GM21367 (cell line): Measurements from ENCODE around the gene IER2.
"Not testable (repeated sequence)": the region's sequence is repeated elsewhere in the genome, so short reads cannot be mapped to it uniquely, and the experiment has no call there.

ENCODE experiments used
- ATAC-seq: cut with Tn5 transposase; IDR thresholded peaks from one replicate; pipeline ENCODE4 v1.9.1; 2021; ENCODE audit not compliant: unreplicated experiment

IER2 gene

GRCh38 chr19:13162724-13163608 lies 12.8 kb downstream of the IER2 start:
- ATAC-seq: no peak

- no peak for ATAC-seq
These were observed 13.6 kb downstream of the IER2 start for GRCh38 chr19:13163609-13164342.

DNA sequence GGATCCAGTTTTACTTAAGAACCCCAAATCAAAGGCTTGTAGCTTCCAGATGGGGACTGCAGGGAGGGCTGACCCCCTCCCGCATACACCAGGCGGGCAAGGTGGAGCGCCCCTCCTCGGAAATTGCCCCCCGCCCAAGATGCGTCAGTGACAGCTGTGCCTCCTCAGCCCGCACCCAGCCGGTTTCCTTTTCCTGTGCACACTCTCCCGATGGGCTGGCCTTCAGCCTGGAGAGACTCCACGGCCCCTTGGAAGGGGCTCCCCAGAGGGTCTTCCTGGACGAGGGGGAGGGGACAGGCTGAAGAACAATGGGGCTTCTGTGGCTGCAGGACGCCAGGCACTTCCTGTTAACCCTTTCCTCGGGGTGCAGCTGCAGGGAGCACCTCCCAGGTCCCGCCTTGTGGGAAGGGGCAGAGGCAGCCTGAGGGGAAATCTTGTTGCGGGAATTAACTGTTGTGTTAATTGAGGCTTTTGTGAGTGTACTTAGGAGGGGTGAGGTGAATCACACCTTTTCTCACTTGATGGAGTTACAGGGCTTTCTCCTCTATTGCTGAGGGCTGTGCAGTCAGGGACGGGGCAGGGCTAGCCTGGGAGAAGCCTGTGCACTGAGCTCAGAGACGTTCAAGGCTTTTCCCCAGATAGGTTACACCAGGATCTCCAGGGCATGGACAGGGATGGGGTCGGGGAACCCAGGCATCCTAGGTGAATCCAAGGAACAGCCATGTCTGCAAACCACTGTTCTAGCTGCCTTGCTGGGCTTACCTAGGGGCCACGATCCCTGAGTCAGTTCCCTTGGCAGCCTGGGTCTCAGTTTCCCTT lies 14.3 kb downstream of the IER2 start:
- ATAC-seq: no peak

DNA sequence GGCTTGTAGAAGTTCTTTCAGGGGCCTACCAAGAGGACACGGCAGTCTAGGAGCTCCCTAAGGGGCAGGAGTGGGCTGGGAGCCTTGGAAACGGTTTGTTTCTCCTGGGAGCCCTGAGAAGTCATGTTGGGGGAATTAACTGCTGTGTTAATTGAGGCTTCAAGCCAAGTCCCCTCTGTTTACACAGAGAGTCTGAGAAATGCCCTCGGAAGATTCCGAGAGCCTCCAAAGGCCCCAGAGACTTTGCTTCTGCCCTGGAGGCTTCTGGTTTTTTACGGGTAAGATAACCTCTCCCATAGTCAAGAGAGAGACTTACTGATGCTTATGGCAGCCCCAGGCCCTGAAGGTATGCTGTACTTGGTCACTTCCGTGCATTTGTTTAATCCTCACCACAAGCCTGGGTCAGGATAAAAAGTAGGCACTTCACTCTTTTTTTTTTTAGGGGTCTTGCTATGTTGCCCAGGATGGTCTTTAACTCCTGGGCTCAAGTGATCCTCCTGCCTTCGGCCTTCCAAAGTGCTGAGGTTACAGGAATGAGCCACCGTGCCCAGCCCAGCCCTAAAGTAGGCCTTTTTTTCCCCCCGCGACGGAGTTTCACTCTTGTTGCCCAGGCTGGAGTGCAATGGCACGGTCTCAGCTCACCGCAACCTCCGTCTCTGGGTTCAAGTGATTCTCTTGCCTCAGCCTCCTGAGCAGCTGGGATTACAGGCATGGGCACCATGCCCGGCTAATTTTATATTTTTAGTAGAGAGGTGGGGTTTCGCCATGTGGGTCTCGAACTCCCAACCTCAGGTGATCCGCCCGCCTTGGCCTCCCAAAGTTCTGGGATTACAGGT lies 15.2 kb downstream of the IER2 start:
- no peak for ATAC-seq

DNA sequence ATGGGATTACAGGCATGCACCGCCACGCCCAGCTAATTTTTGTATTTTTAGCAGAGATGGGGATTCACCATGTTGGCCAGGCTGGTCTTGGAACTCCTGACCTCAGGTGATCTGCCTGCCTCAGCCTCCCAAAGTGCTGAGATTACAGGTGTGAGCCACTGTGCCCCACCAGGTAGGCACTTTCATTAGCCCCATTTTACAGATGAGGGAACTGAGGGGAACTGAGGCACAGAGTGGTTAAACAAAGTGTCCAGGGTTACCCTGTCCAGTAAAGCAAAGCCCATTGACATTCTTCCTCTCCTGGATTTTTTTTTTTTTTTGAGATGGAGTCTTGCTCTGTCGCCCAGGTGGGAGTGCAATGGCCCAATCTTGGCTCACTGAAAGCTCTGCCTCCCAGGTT lies 15.9 kb downstream of the IER2 start:
- not testable (repeated sequence) for ATAC-seq

DNA sequence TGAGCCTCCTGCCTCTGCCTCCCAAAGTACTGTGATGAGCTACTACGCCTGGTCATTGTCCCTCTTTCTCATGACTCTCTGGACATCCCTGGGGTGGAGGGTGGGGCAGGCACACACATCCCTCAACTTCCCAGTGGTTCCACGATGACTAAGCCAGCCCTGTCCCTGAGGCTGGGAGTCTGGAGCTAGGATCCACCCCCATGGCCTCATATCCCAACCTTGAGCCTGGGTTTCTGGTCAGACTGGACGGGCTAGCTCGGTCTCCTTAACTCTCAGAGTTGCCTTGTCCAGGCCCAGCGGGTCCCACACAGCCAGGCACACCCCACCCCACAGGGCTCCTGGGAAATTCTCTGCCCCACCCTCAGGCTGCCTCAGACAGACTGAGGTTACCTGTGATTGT lies 19.6 kb downstream of the IER2 start:
- ATAC-seq: no peak

DNA sequence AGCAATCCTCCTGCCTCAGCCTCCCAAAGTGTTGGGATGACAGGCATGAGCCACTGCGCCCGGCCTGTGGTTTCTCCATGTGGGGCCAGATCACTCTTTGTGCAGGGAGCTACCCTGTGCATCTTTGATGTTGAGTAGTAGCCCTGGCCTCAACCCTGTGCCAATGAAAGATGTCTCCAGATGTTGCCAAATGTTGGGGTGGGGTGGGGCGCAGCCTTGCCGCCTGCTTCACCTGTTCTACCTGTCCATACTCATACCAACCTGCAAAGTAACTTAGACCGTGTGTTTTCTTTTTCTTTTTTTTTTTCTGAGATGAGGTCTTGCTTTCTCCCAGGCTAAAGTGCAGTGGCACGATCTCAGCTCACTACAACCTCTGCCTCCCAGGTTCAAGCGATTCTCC lies 20.9 kb downstream of the IER2 start:
- no peak for ATAC-seq

DNA sequence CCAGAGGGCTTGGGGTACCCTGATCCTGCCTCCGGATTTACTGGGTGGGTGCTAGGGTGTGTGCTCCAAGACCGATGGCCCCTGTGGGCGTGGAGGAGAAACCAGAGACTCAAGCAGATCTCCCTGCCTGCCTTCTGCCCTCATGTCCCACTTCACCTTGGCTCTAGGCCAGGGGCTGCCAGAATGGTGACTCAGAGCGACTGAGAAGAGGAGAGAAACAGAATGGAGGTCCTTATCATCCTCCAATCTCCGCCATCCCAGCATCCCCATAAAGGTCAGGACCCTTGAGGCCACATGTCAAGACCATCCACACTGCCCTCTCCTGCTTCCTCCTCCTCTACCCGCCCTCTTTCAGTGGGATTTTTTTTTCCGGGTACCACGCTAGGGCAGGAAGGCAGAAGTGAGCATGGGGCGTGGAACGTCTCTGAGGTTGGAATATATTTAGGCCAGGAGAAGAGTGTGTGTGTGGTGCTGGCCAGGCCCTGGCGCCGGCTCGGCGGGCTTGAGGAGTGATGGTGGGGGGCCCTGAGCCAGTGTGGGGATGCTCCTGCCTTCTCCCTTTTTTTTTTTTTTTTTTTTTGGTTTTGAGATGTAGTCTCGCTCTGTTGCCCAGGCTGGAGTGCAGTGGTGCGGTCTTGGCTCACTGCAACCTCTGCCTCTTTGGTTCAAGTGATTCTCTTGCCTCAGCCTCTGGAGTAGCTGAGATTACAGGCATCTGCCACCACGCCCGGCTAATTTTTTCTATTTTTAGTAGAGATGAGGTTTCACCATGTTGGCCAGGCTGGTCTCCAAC lies 22.3 kb downstream of the IER2 start:
- no peak for ATAC-seq

DNA sequence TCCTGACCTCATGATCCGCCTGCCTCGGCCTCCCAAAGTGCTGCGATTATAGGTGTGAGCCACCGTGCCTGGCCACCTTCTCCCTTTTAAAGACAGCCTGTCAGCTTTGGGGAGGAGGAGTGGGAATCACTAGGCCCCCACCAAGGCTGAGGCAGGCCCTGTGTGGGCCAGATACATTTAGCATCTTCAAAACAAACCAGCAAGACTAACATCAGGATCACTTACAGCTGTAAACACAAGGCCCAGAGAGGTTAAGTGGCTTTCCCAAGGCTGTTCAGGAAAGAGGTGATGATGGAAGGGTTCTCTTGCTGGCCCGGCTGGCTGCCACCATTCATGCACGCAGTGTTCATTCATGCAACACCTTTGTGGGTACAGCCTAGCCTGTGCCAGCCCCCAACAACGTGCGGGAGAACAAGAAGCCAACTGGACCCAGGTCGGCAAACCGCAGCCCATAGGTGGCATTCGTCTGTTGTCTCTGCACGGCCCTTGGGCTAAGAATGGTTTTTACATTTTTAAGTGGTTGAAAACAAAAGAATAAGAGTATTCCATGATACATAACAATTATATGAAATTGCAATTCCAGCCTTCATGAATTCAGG lies 23.0 kb downstream of the IER2 start:
- ATAC-seq: no peak

GRCh38 chr19:13176345-13176744 lies 26.1 kb downstream of the IER2 start:
- ATAC-seq: no peak

GRCh38 chr19:13177584-13177983 lies 27.4 kb downstream of the IER2 start:
- ATAC-seq: not testable (repeated sequence)

DNA sequence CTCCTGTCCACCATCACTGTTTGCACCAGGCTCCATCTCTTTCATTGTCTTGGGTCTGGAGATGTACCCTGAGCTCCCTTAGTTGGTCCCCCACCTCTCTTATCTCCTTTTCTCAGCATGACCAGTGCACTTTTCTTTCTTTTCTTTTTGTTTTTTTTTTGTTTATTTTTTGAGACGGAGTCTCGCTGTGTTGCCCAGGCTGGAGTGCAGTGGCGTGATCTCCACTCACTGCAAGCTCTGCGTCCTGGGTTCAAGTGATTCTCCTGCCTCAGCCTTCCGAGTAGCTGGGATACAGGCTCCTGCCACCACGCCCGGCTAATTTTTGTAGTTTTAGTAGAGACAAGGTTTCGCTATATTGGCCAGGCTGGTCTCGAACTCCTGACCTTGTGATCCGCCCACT lies 28.1 kb downstream of the IER2 start:
- ATAC-seq: not testable (repeated sequence)

GRCh38 chr19:13181747-13182388 lies 31.7 kb downstream of the IER2 start:
- ATAC-seq: no peak

- ATAC-seq: not testable (repeated sequence)
These were observed 34.7 kb downstream of the IER2 start for GRCh38 chr19:13184926-13185325.

- not testable (repeated sequence) for ATAC-seq
These were observed 35.8 kb downstream of the IER2 start for GRCh38 chr19:13185763-13186657.

DNA sequence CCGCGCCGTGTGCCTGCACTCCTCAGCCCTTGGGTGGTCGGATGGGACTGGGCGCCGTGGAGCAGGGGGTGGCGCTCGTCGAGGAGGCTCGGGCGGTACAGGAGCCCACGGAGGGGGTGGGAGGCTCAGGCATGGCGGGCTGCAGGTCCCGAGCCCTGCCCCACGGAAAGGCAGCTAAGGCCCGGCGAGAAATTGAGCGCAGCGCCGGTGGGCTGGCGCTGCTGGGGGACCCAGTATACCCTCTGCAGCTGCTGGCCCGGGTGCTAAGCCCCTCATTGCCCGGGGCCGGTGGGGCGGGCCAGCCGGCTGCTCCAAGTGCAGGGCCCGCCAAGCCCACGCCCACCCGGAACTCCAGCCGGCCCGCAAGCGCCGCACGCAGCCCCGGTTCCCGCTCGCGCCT lies 36.5 kb downstream of the IER2 start:
- not testable (repeated sequence) for ATAC-seq

DNA sequence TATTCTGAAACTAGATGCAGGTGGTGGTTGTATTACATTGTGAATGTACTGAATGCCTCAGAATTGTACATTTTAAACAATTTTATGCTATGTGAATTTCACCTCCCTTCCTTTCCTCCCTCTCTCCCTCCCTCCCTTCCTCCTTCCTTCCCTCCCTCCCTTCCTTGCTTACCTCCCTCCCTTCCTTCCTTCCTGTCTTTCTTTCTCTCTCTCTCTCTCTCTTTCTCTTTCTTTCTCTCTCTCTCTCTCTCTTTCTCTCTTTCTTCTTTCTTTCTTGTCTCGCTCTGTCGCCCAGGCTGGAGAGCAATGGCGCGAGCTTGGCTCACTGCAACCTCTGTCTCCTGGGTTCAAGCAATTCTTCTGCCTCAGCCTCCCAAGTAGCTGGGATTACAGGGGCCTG lies 37.2 kb downstream of the IER2 start:
- no peak for ATAC-seq

DNA sequence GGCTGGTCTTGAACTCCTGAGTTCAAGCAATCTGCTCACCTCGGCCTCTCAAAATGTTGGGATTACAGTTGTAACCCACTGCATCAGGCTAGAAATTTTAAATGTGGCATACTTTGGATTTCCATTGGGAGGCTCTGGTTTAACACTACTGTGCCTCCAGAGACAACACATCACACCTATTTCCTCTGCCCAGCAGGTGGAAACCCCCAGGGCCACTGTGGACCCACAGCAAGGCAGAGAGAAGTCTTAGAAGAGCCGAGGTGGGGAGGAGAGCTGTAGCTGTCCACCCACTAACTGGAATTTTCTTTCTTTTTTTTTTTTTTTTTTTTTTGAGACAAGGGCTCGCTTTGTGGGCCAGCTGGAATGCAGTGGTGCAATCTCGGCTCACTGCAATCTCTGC lies 39.4 kb downstream of the IER2 start:
- no peak for ATAC-seq
